ENCODE measurements around the gene PDE9A. TPM values are rescaled to one million over a fixed set of nuclear protein-coding genes. Genes with fewer than 3 reads are reported as not detected.

The PDE9A gene
- total RNA-seq (3.5 and 5.8 TPM in 2 replicates), polyA plus RNA-seq (0.34 and 0.49 TPM in 2 replicates), polyA minus RNA-seq (0.64 TPM in 1 of 2 replicates, not detected in the other)
- total RNA-seq (2013) = 0.33 TPM

DNA sequence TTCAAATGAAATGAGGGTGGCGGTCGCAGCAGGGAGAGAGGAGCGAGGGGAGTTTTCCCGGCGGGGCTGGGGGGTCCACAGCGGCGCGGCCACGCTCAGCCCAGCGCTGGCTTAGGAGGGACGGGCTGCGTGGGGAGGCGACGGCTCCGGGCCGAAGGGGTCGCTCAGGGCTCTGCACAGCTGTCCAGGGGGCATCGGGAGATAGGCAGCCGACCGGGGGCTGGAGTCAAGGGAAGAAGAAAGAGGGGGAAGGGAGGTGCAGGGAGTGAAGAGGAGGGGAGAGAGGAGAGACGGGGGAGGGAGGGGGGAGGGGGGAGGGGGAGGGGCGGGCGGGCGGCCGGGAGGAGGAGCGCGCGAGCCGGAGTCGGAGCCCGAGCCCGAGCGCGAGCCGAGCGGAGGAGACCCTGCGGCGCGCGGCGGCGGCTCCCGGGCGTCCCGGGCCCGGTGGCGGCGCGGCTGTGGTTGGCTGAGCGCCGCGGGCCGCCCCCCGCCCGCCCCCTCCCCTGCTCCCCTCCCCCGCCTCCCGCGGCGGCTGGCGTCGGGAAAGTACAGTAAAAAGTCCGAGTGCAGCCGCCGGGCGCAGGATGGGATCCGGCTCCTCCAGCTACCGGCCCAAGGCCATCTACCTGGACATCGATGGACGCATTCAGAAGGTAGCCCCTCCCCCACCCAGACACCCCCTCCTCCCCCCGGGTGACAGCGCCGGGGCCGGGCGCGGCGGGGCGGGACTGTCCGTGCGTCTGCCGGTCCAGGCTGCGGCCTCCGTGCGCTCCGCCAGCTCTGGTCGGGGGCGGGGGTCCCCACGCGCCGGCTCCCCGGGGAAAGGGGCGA lies at the start of gene PDE9A:
Gene PDE9A, plus strand, starts transcription at position 391 of the 831 bp plus-strand sequence. Its CDS starts 194 bp downstream, at position 585.
- no peaks in the 10 kb centered on the region for H4K20me1 ChIP-seq (ENCODE audit: control insufficient read depth, insufficient read depth, low read length, poor library complexity, severe bottlenecking)
- H3K4me2 ChIP-seq (replicated peaks; ENCODE audit: low read depth, low read length, poor library complexity, severe bottlenecking) = peak within 1 kb of the TSS; percentile 92
- Mint-ChIP-seq H3K27ac (peak within 1 kb of the TSS; percentile 32), H3K4me1 (peaks cover 19% of the 10 kb centered on the region), H3K27me3 (peaks cover 53% of the 10 kb centered on the region), H3K9me3 (ENCODE audit: insufficient read depth) (no peaks in the 10 kb centered on the region), H3K4me3 (peak within 1 kb of the TSS; percentile 80)
- peaks cover 0 to 24% (median 0%) of the 10 kb centered on the region in 3 donors for H3K9me3 ChIP-seq (ENCODE audit: control extremely low read depth in 1 of 3, control insufficient read depth in 2 of 3, insufficient read depth in 1 of 3, low read length in 2 of 3)
- H3K9ac ChIP-seq (ENCODE audit: low read length) = peak within 1 kb of the TSS; percentile 60
- peak; percentile 45 for DNase-seq
- H3K4me1 ChIP-seq (ENCODE audit: control insufficient read depth in 2 of 2, insufficient read depth in 2 of 2, low read length in 2 of 2) = peaks cover 38 to 41% of the 10 kb centered on the region in 2 donors
- WGBS (ENCODE audit: insufficient coverage) = under 1% methylated on average over 25 of the region's 91 CpGs
- ATAC-seq (ENCODE audit: low read depth) = peak; percentile 32
- H3K4me3 ChIP-seq (ENCODE audit: control extremely low read depth in 1 of 5, extremely low read depth in 1 of 5, insufficient read depth in 1 of 5, low read depth in 2 of 5, low read length in 4 of 5) = peak within 1 kb of the TSS; percentile 3 to 62 (median 44)
- H3K27me3 ChIP-seq (replicated peaks in 1 of 4; ENCODE audit: control extremely low read depth in 1 of 4, control insufficient read depth in 3 of 4, insufficient read depth in 4 of 4, low read length in 3 of 4) = peaks cover 0 to 60% (median 32%) of the 10 kb centered on the region in 4 experiments
- intact Hi-C loops (cut with micrococcal nuclease) = loop anchor here (1.0 to 10.0 kb wide), 2 partner anchors 59 to 165 kb away; no protein-coding TSS in a partner anchor
- ChIA-PET CTCF (interaction anchor here (1.0 kb wide), 1 partner anchor 85 kb away, joined by 3 read pairs; no protein-coding TSS in a partner anchor), POLR2A (no interaction called here)
- no peaks in the 10 kb centered on the region for H3K36me3 ChIP-seq (replicated peaks in 1 of 2; ENCODE audit: control extremely low read depth in 1 of 2, control insufficient read depth in 1 of 2, extremely low read depth in 1 of 2, insufficient read depth in 2 of 2, low read length in 1 of 2)
- peak within 1 kb of the TSS; percentile 28 for H2AFZ ChIP-seq (ENCODE audit: insufficient read depth, low read depth, low read length, poor library complexity, severe bottlenecking)
- no peaks in the 10 kb centered on the region for H3K79me2 ChIP-seq (ENCODE audit: control insufficient read depth, insufficient read depth, low read length)
- no peak within 1 kb of the TSS for H3K27ac ChIP-seq (ENCODE audit: low read length in 2 of 2)
- TF ChIP-seq, protein P1, sequence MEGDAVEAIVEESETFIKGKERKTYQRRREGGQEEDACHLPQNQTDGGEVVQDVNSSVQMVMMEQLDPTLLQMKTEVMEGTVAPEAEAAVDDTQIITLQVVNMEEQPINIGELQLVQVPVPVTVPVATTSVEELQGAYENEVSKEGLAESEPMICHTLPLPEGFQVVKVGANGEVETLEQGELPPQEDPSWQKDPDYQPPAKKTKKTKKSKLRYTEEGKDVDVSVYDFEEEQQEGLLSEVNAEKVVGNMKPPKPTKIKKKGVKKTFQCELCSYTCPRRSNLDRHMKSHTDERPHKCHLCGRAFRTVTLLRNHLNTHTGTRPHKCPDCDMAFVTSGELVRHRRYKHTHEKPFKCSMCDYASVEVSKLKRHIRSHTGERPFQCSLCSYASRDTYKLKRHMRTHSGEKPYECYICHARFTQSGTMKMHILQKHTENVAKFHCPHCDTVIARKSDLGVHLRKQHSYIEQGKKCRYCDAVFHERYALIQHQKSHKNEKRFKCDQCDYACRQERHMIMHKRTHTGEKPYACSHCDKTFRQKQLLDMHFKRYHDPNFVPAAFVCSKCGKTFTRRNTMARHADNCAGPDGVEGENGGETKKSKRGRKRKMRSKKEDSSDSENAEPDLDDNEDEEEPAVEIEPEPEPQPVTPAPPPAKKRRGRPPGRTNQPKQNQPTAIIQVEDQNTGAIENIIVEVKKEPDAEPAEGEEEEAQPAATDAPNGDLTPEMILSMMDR (IDR thresholded peaks at IDR 0.05) = no peak
- no peak for TF ChIP-seq EZH2 (IDR thresholded peaks at IDR 0.05; ENCODE audit: borderline replicate concordance, insufficient read depth, low read depth, low read length, poor library complexity, severe bottlenecking)

DNA sequence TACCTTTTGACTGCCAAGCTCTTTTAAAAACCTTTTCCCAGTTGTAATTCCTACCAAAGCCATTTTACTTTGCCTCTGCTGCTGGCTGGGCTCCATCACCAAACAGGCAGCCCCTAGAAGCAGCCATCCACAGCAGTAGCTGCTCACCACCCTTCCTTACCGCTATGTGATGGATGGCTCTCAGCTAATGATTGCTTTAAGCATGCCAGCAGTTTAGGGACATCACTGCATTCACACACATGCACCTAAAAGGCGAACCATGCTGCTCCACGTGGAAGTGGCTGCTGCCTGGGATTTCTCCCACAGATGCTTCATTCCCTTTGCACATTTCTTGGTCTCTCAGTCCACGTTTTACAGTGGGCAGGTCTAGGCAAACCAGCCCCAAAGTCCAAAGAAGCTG lies 46.3 kb upstream of the PDE9A start:
- ATAC-seq (ENCODE audit: low read depth) = no peak
- ChIA-PET CTCF (no interaction called here), POLR2A (no interaction called here)
- 89% methylated on average over 4 of the region's 4 CpGs for WGBS (ENCODE audit: insufficient coverage)
- no peak overlapping the region for H3K27ac Mint-ChIP-seq
- Histone ChIP-seq H3K4me1 (ENCODE audit: control insufficient read depth in 2 of 2, insufficient read depth in 2 of 2, low read length in 2 of 2) (no peaks in the 10 kb centered on the region), H3K9me3 (ENCODE audit: control extremely low read depth in 1 of 3, control insufficient read depth in 2 of 3, insufficient read depth in 1 of 3, low read length in 2 of 3) (peaks cover 3 to 33% (median 3%) of the 10 kb centered on the region in 3 donors), H2AFZ (ENCODE audit: insufficient read depth, low read depth, low read length, poor library complexity, severe bottlenecking) (no peak overlapping the region), H3K27ac (ENCODE audit: low read length in 2 of 2) (no peak overlapping the region), H3K9ac (ENCODE audit: low read length) (no peak overlapping the region), H3K4me2 (replicated peaks; ENCODE audit: low read depth, low read length, poor library complexity, severe bottlenecking) (no peak overlapping the region), H3K27me3 (replicated peaks in 1 of 4; ENCODE audit: control extremely low read depth in 1 of 4, control insufficient read depth in 3 of 4, insufficient read depth in 4 of 4, low read length in 3 of 4) (peaks cover 0 to 7% (median 0%) of the 10 kb centered on the region in 4 experiments), H3K4me3 (ENCODE audit: control extremely low read depth in 1 of 5, extremely low read depth in 1 of 5, insufficient read depth in 1 of 5, low read depth in 2 of 5, low read length in 4 of 5) (no peak overlapping the region), H3K79me2 (ENCODE audit: control insufficient read depth, insufficient read depth, low read length) (no peaks in the 10 kb centered on the region), H3K36me3 (replicated peaks in 1 of 2; ENCODE audit: control extremely low read depth in 1 of 2, control insufficient read depth in 1 of 2, extremely low read depth in 1 of 2, insufficient read depth in 2 of 2, low read length in 1 of 2) (no peaks in the 10 kb centered on the region), H4K20me1 (ENCODE audit: control insufficient read depth, insufficient read depth, low read length, poor library complexity, severe bottlenecking) (no peaks in the 10 kb centered on the region)
- H3K4me1 Mint-ChIP-seq = peaks cover 9% of the 10 kb centered on the region
- intact Hi-C loops (cut with micrococcal nuclease) = no loop called here
- peaks cover 15% of the 10 kb centered on the region for H3K9me3 Mint-ChIP-seq (ENCODE audit: insufficient read depth)
- no peak for TF ChIP-seq EZH2 (IDR thresholded peaks at IDR 0.05; ENCODE audit: borderline replicate concordance, insufficient read depth, low read depth, low read length, poor library complexity, severe bottlenecking)
- TF ChIP-seq, protein P1 (IDR thresholded peaks at IDR 0.05) = no peak
- no peak for DNase-seq
- no peak overlapping the region for H3K4me3 Mint-ChIP-seq
- H3K27me3 Mint-ChIP-seq = peaks cover 9% of the 10 kb centered on the region
